Activated CD4-positive, alpha-beta T cell treated with anti-CD3 and anti-CD28 coated beads for 4 hours (primary cell): ENCODE results near the gene MXD3.
"Not testable (repeated sequence)": the region's sequence is repeated elsewhere in the genome, so short reads cannot be mapped to it uniquely, and the experiment has no call there.

Experiments
- DNase-seq, 2 donors: peaks; one replicate each; pipeline ENCODE4 v3.0.0-alpha.2; 2020

The MXD3 gene

DNA sequence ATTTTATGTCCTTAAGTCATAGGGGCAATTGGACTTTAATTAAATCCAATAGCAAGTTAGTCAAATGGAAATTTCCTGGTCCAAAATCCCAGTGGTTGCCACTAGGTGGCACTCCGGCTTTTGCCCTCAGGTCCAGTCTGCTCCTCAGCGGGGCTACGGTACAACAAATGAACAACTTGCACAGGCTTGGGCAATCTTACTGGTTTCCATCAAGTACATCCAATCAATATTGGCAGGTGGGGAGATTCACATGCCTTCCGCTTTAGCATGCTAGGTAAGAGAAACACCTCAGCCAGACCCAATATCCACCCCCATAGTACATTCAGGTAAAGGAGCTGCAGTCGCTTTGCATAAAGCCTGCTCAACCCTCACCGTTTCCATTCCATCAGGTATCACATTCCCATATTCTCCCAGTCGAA is 6.3 kb upstream of the MXD3 start:
- peak; percentile 70 to 75 for DNase-seq

DNA sequence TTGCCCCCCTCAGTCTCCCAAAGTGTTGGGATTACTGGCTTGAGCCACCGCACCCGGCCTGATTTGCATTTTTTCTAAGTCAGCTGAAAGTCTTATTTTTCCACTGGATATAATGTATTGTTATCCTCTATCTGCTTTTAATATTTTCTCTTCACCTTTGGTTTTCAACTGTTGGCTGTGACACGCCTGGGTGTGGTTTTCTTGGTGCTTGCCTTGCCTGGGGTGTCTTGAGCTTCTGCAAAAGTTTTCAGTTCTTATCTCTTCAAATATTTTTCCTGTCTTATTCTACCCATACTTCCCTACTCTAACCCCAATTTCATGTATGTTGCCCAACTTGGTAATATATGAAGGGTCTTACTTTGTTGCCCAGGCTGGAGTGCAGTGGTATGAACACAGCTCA is 4.3 kb upstream of the MXD3 start:
- DNase-seq: no peak

DNA sequence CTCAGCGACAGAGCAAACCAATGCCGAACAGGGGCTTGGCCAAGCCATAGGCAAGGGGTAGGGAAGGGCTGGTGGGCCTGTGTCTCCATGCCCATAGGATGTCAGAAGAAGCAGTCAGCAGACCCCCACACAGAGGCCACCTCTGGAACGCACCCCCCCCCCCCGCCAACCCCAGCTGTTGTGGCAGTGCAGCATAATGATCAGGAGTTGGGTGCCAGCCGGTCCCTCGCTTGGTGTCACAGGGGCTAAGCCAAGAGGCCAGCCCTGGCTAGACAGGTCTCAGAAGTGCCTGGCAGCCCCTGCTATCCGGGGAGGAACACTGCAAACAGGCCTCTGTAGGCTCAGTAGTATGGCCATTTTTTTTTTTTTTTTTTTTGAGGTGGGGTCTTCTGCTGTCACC is 3.7 kb upstream of the MXD3 start:
- DNase-seq: no peak

DNA sequence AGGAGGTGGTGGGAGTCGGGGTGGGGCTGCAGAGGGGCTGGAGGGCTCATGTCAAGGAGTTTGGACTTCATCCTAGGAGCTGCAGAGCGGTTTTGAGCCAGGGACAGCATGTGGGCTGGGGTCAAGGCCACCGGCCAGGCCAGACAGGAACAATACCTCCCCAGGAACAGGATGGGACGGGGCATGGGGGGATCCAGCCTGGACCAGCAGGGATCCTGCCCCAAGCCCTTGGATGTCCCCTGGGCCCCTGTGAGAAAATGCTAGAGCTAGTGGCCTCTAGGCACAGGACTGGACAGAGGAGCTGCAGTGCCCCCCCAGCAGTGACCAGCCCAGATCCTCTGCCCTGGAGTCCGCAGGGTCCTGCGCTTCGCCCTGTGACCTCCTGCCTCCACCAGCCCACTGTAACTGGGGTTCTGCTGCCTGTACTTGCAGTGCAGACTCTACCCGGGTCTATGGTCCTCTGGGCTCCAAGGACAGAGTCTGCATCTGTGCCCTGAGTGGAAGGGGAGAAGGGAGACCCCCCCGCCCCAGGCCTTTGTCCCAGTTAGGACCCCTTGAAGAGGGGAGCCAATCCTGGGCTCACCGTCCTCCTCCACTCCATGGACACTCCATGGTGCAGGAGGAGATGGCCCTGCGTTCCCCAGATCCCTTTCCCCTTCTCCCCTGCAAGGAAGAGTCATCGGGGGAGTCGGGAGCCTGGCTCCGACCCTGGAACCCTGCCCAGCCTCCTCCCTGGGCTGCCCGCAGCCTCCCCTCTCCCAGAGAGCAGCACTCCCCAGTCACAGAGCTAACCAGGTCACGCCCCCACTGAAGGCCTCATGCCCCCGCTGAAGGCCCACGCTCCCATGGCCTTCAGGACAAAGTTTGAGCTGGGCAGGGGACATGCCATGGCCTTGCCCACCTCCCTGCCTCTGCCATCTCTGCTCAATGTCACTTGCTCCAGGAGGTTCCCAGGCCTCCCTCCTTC is 3.0 kb upstream of the MXD3 start:
- DNase-seq: no peak

DNA sequence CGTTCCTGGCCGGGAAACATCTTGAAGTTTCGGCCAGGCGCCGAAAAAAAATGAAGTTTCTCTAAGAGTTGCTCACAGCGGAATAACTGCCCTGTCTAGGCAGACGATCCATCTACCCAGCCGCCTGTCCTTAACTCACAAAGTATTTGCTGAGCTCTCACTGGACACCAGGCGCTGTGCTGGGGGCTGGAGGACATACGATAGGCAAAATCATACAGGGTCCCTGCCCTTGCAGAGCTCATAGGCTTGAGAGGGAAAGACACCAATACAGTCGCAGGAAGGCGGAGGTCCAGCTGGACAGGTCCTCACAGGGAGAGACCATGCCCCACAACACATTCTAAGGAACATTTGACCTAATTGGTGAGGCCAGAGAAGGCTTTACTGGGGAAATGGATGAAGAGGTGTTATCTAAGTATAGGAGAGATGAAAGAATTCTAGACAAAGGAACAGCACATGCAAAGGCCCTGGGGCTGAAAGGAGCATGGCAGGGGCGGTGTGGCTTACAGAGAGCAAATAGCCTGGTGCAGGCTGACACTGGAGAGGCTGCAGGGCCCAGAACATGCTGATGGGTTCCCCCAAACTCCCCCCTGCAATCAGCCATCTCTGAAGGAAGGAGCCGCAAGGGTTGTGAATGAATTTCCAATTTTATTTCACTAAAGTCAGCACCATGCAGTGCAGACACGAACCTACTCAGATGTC is 2.0 kb upstream of the MXD3 start:
- DNase-seq: no peak

DNA sequence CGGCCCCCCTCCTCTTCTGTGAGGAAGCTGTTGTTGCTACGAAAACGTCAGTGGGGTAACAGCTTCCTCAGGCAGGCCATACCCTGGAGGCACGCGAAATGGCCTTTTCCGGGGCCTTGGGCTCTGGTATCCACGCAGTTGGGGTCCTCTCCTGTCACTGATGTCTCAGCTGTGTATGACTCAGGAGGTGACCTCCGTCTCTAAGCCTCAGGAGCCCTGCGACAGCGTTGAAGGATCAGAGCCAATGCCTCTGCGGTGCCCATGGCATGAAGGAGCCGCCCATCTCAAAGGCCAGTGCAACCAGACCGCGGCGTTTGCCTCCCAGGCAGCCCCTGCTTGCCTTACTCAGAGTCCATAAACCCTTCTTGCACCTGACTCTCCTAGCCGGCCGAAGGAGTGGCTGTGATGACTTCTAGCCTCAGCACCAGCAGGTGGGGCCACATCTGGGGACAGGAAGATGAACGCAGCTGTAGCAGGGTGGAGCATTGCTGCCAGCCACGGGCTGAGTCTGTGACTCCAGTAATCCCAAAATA is 1.0 kb upstream of the MXD3 start:
- DNase-seq: no peak

DNA sequence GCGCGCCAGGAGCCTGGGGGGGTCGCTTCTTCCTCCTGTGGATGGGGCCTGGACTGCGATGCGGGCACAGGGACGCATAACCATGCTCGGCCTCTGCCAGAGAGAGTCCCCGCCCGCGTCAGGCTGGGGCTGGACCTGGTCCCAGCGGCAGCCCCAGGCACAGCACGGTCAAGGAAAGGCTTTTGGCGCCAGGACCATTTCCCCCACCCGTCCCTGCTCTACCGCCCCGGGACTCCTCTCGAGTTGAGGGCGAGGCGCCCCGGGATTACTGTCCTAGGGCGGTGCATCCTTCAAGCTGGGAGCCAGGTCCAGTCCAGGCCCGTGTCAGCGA is 341 bp downstream of the MXD3 start:
- DNase-seq: no peak

DNA sequence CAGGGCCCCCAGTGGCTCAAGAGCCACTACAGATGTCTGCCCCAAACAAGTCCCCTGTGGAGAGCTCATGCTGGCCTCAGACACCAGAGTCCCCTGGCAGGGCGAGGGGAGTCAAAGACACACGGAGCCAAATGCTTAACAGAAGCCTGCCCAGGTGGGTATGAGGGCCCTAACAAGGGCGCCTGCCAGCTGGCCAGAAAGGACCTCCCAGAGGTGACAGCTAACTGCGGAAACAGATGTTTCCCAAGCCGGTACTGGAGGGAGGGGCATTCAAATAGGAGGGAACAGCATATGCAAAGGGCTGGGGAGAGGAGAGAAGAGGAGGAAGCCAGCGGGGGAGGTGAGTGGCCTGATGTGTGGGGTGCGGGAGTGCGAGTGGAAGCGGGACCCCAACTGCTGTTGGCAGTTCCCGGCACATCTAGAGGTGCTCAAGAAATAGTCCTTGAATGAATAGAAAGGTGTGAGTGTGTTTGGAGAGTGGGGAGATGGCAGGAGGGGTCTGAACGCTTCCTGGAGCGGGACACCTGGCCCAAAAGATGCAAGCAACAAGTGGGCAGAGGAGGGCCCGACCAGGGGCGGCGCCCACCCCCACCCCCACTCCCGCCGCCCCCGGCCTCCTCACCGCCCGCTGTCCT is 824 bp downstream of the MXD3 start:
- DNase-seq: no peak

DNA sequence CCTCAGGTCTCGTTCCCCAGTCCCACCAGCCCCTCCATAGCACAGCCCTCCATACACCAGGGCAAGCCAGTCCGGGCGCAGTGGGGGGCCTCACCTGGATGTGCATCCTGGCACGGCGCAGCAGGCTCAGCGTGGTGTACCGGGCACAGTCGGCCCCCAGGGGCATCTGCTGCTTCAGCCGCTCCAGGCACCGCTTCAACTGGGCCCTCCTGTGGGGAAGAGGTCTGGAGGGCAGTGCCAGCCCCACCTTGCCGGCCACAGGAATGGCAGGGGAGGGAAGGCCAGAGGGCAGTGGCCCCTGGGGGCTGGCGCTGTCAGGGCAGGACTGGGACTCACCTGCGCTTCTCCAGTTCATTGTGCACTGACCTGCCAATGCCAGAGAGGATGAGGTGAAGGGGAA is 1.4 kb downstream of the MXD3 start:
- no peak for DNase-seq

DNA sequence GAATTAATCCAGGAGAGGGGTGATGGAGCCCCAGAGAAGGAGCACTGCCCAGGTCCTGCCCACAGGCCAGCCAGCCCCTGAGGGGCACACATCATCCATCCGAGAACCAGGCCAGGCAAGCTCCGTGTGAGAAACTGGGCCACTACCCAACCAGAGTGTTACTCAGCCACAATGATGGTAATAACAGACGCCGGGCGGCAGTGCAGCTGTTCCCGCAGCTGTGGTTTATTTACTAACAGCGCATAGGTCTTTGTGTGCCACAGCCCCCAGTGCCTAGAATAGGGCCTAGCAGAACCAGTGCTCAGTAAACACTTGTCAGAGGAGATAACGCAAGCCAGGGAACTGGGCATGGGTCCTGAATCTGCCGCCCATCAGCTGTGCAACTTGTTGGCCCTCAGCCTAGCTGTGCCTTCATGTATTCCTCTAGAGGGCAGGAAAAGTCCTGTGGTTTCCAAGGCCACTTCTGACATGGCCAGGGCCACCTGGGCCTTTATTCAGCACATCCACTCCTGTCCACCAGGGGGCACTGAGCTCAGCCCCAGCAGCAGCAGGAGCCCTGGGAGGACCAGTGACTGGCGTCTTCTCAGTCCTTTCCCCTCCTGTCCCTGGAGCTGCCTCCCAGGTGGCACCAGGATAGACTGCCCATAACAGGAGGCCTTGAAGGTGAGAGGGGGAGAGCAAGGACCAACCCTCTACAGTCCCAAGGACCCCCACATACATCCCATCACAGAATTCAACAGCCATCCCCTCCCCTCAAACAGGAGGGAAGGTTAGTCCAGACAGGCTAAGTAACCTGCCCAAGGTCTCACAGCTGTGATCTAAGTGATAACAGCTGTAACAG is 2.1 kb downstream of the MXD3 start:
- DNase-seq: peak; percentile 70 to 72

DNA sequence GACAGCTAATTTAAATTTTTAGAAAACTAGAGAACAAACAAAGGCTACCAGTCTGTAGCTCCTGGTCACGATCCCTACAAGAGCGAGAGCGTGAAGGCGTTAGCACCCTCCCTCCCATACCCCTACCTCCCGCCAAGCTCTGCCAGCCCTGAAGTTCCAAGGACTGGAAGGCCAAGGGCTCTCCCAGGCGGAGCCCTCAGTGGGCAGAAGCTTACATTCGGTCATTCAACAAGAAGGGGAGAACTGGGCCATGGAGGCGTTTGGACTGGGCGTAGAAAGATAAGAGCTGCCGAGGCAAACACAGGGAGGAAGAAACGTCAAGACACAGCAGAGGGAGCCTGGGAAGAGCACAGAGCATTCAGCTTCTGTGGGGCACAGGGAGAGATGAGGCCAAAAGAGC is 3.0 kb downstream of the MXD3 start:
- no peak for DNase-seq

DNA sequence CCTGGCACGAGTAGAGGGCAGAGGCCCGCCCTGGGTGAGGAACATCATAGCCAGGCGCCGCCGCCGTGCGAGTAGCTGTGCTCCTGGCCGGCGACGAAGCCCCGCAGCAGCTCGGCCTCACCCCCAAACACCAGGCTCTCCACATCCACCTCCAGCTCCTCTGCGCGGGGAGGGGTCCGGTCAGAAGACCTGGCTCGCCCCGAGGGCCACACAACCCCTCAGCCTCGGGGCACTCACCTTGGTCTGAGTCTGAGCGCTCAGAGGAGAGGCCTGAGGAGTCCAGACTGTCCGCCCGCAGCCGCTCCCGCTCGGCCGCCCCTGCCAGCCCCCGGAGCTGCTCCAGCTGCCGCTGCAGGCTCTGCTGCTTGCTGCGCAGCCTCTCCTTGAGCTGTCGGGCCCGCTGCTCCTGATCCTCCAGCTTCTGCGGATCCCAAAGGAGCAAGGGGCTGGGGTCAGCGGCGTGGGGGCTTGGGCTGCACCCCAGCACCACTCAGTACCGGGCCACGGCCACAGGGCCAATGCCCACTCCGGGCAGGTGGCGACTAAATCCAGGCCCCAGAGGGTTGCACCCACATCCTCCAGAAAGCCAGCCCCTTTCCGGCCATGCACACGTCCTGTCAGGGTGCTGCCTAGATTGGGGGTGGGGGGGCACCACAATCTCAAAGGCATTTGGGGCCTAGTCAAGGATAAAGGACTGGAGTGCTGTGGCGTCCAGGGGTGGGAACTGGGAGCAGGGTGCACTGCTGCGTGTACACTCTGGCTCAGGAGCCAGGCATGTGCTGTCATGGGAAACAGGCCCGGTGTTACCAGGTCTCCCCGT is 3.9 kb downstream of the MXD3 start:
- DNase-seq: no peak

DNA sequence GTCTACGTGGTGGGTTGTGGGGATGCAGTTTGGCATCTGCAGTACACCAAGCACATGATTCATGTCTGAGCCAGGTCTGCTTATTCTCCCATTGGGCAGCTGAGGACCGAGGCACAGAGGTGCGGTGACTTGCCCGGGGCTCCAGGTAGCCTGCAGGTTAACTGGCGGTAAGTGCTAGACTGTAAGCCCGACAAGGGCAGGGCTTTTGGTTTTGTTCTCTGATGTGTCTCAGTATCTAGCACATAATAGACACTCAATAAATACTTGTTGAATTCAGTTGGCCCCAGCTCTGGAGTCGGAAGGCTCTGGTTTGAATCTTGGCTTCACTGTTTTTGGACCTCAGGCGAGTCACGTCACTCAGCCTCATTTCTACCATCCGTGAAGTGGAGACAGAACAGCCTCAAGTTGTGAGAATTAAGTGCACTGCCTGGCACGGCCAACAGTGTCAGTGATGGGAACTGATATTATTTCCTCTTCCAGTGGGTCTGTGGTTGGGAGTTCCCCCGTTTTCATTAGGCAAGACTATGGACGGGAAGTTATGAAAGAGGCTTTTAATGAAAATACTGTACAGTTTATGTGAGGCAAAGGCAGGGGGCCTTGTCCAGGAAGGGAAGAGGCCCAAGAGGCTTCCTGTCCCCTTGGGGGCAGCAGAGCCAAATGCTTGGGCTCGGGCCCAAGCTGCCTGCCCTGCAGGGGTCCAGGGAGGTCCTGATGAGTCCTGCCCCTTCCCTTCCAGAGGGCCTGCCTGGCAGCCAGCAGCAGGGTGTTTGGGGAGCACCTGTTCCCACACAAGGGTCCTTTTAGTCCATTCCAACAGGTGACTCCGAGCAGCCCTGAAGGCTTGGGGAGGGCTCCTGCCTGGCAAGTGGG is 4.8 kb downstream of the MXD3 start:
- no peak for DNase-seq

DNA sequence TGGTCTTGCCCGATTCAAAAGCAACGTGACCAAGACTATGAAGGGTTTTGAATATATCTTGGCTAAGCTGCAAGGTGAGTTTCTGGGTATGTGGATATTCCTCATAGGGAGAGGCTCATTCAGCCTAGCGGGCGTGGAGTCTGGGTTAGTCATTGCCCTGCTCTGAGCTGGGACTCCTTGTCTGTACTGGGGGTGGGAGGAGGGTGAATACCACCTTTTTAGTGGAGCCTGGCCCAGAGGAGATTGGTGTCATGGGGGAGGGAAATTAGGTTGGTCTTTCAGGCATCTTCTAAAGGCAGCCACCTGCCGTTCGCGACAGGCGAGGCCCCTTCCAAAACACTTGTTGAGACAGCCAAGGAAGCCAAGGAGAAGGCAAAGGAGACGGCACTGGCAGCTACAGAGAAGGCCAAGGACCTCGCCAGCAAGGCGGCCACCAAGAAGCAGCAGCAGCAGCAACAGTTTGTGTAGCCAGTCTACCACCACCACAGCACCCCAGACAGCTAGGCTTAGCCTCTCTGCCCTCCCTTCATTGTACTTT is 5.5 kb downstream of the MXD3 start:
- DNase-seq: not testable (repeated sequence)

DNA sequence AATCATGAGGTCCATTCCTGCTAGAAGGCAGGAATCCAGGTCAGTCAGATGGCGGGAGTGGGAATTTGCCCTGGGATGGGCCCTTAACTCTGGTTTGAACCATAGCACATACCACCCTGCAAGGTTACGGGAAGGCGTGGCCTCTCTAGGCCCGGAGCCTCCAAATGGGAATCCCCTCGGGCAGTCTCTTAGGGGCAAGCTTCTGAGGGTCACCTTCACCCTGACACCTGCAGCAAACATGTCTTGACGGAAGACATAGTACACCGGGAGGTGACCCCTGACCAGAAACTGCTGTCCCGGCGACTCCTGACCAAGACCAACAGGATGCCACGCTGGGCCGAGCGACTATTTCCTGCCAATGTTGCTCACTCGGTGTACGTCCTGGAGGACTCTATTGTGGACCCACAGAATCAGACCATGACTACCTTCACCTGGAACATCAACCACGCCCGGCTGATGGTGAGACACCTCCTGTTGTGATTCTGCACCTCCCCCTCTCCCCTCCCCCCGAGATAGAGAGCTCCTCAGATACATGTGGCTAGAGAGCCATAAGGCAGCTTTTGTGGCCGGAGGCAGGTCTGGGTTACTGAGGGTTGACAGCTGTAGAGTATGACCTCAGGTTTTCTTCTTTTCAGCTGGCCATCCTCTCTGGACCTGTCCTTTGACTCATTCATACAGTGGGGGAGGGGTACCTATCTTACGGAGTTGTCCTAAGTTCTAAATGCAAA is 7.1 kb downstream of the MXD3 start:
- DNase-seq: no peak

DNA sequence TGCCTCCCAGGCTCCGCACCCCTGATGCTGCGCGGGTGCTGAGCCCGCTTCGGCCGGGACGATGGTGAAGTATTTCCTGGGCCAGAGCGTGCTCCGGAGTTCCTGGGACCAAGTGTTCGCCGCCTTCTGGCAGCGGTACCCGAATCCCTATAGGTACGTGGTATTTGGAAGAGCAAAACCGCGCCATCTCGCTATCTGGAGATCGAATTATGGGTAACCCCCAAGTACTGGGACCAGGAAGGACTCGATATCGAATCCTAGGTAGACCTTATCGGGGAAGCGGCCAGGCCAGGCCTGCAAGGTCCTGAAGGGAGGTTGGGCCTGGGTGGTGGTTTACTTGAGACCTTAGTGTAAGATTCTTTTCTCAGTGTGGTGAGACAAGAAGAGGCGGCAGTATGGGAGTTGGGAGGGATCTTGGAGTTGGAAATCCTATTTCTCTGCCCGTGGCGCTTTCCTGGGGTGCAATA is 7.7 kb downstream of the MXD3 start:
- no peak for DNase-seq

DNA sequence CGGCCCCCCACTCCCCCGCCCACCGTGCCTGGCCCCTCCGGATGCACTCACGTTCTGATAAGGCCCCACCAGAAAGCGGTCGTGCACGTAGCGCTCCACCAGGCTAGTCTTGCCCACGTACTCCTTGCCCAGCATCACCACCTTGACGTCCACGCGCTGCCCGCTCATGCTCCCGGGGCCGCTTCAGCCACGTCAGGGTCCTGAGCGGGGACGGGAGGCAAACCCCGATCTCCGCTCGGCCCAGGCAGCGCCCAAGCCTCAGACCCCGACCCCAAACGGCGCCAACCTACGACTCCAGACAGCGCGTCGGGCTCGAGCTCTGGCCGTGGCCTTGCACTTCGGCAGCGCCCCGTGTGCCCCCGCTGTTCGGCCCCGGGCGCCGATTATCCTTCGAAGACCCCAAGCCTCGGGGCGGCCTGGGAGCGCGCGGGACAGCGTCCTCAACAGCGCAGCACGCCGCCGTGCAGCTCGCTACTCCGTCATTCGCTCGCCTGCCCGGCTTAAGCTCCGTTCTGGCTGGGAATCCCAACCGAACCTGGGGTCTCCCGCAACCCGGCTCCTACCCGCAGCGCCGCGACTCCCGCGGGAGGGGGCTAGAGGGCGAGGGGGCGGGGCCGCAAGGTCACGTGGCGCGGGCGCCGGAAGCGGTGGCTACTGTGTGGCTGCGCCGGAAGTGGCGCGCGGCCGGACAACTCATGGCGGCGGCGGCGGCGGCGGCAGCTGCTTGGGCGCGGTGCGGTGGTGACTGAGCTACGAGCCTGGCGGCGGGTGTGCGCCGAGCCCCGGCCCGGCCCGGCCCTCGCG is 8.4 kb downstream of the MXD3 start, which contains the start of the genes PRELID1 and RAB24:
Gene PRELID1, plus strand, starts transcription at position 679 of the 804 bp plus-strand sequence. CDS start 187 bp downstream, outside the sequence.
Gene RAB24, minus strand, starts transcription at position 599 of the 804 bp plus-strand sequence. Its CDS starts 431 bp downstream, at position 168.
- peak; percentile 80 to 85 for DNase-seq
